HEK293T (cell line): ENCODE data around the gene GPR62.
A peak's percentile ranks its signal among the peaks of the same experiment; 100 is the strongest.

Experiments used
- CTCF ChIA-PET: fragments of 350-600 bp; formaldehyde crosslinking; extraction: SDS; loops from one replicate; lab custom pipeline; 2021; ENCODE audit warnings: antibody characterized with exemption, inconsistent platforms; lab: Yijun Ruan, JAX
- POLR2A ChIA-PET: fragments of 350-600 bp; formaldehyde crosslinking; extraction: SDS; loops from one replicate; lab custom pipeline; 2020; ENCODE audit warnings: antibody characterized with exemption, inconsistent platforms; lab: Yijun Ruan, JAX
- DNase-seq: peaks from one replicate; pipeline ENCODE4 v3.0.0; 2012; ENCODE audit warnings: mixed read lengths; ENCODE audit errors: extremely low spot score
- ARNT ChIP-seq: fragments of 450-650 bp; IDR thresholded peaks from 2 replicates; pipeline ENCODE4 v1.6.1; 2017; ENCODE audit warnings: mild to moderate bottlenecking
- BHLHE40 ChIP-seq: fragments of 450-650 bp; IDR thresholded peaks from 2 replicates; pipeline ENCODE4 v1.6.1; 2016; ENCODE audit warnings: mild to moderate bottlenecking, moderate library complexity, borderline replicate concordance
- CTBP1 ChIP-seq: fragments of 450-650 bp; IDR thresholded peaks from 2 replicates; pipeline ENCODE4 v1.6.1; 2016; ENCODE audit warnings: borderline replicate concordance
- ELF4 ChIP-seq: fragments of 450-650 bp; IDR thresholded peaks from 2 replicates; pipeline ENCODE4 v1.6.1; 2017; ENCODE audit warnings: antibody characterized with exemption
- FOXA1 ChIP-seq: fragments of 450-650 bp; IDR thresholded peaks from 2 replicates; pipeline ENCODE4 v1.6.1; 2016; ENCODE audit warnings: mild to moderate bottlenecking
- FOXK2 ChIP-seq: fragments of 450-650 bp; IDR thresholded peaks from 2 replicates; pipeline ENCODE4 v1.6.1; 2016; ENCODE audit warnings: mild to moderate bottlenecking
- FOXM1 ChIP-seq: fragments of 450-650 bp; IDR thresholded peaks from 2 replicates; pipeline ENCODE4 v1.6.1; 2017; ENCODE audit warnings: mild to moderate bottlenecking, borderline replicate concordance
- HDGF ChIP-seq: fragments of 450-650 bp; IDR thresholded peaks from 2 replicates; pipeline ENCODE4 v1.6.1; 2017; ENCODE audit warnings: antibody characterized with exemption, borderline replicate concordance
- L3MBTL2 ChIP-seq: fragments of 450-650 bp; conservative IDR thresholded peaks from 2 replicates; pipeline ENCODE4 v1.6.1; 2016; ENCODE audit warnings: mild to moderate bottlenecking
- LEF1 ChIP-seq: fragments of 450-650 bp; IDR thresholded peaks from 2 replicates; pipeline ENCODE4 v1.6.1; 2017; ENCODE audit warnings: mild to moderate bottlenecking, borderline replicate concordance
- NFRKB ChIP-seq: fragments of 450-650 bp; IDR thresholded peaks from 2 replicates; pipeline ENCODE4 v1.6.1; 2016; ENCODE audit warnings: mild to moderate bottlenecking, moderate library complexity
- SP1 ChIP-seq: fragments of 450-650 bp; IDR thresholded peaks from 2 replicates; pipeline ENCODE4 v1.6.1; 2017
- SUZ12 ChIP-seq: fragments of 450-650 bp; IDR thresholded peaks from 2 replicates; pipeline ENCODE4 v1.6.1; 2016; ENCODE audit warnings: mild to moderate bottlenecking
- TARDBP ChIP-seq: fragments of 450-650 bp; IDR thresholded peaks from 2 replicates; pipeline ENCODE4 v1.6.1; 2016
- ZNF384 ChIP-seq: fragments of 450-650 bp; IDR thresholded peaks from 2 replicates; pipeline ENCODE4 v1.6.1; 2016
- TF ChIP-seq, protein P1 (sequence below): fragments of 450-650 bp; IDR thresholded peaks from 2 replicates; pipeline ENCODE4 v1.6.1; 2016

The GPR62 gene

DNA sequence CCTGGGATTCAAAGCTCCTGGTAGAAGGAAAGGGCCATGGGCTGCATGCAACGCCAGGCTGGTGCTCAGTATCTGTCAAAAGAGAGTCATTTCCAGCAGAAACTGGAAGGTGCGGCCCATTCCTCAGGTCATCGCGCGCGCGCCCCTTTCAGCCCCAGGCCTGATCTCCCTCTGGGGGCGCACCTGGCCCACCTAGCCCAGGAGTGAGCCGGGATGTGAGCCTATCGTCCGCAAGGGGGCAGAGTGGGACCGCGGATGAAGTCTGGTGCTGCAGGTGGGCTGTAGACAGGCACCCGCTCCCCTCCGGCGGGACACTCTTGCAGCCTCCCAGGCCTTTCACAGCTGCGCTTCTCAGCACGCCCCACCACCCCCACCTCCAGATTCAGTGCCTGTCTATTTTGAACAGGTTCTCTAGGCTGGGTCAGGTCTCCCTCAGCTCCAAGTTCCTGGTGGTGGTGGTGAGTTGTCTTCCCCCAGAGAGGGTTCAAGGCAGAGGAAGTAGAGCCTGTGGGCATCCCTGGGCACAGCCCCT is 46.3 kb downstream of the GPR62 start:
- CTCF ChIA-PET: interaction anchor here (0.6 to 3.2 kb wide), 14 partner anchors 13 to 338 kb away, joined by 3 to 19 read pairs (median 4); no protein-coding TSS in a partner anchor
- TF ChIP-seq ZNF384: peak; percentile 63; the same call in 1 of the 2 replicates
- TF ChIP-seq FOXM1: no peak
- no peak for TF ChIP-seq HDGF
- no peak for TF ChIP-seq ELF4
- TF ChIP-seq LEF1: no peak; the same call in 1 of the 2 replicates
- peak; percentile 92 for DNase-seq
- POLR2A ChIA-PET: no interaction called here

DNA sequence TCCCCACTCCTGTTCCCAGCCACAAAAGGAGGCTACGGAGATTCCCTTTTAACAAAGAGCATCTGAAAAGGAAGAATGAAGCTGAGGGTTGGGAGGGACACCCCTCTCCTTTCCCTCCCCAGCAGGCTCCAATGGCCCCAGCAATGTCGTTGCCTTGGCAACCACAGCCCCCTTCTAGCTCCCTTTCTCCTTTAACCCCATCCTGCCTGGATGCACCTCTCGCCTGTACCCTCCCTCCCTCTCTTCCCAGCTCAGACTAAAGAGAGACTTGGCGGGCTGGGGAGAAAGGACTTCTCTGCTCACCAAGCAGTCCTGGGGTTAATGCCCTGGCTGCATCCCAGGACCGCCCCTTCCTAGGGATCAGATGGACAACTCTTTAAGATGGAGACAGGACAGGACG is 47.6 kb downstream of the GPR62 start:
- no peak for DNase-seq
- ChIA-PET CTCF (interaction anchor here (0.6 to 3.5 kb wide), 7 partner anchors 11 to 274 kb away, joined by 3 to 31 read pairs (median 6); no protein-coding TSS in a partner anchor), POLR2A (interaction anchor here (3.7 kb wide), 1 partner anchor 53 kb away, joined by 21 read pairs; the partner anchor contains the start of gene DUSP7)
- no peak for TF ChIP-seq FOXK2
- no peak for TF ChIP-seq BHLHE40
- no peak for TF ChIP-seq FOXA1

DNA sequence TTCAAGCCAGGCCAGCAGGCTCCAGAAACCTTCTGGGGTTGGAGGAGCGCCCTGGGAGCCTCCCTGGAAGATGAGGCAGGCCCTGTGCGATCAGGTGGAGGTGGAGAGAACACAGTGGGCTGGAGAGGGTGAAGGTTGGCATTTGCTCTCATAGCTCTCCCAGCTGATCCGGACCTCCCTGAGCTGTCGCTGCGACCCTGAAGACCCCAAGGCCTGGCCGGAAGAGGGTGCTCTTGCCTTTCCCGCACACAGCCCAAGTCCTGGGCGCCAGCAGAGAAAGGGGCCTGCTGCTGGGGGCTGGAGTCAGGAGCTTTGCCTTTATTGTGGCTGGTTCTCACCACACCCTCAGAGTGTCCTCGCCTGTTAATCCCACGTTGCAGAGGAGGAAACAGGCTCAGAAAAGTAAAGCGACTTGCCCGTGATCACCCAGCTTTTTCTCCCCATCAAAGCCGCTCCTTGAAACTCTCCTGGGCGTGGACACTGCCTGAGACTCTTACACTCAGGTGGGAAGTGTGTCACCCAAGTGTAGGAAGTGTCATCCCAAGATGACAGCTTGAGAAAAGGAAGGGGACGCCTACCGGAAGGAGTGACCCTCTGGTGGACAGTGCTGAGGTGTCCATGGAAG is 49.1 kb downstream of the GPR62 start:
- POLR2A ChIA-PET: interaction anchor here (0.6 to 3.7 kb wide), 5 partner anchors 8 to 141 kb away, joined by 3 to 21 read pairs (median 6); partner anchors contain the start of genes DUSP7 and RPL29
- CTCF ChIA-PET: interaction anchor here (0.7 to 3.5 kb wide), 19 partner anchors 8 to 335 kb away, joined by 3 to 31 read pairs (median 5); partner anchors contain the start of genes ACY1, DUSP7, POC1A and RPL29
- peak; percentile 48 for DNase-seq
- TF ChIP-seq ELF4: no peak
- TF ChIP-seq, protein P1, sequence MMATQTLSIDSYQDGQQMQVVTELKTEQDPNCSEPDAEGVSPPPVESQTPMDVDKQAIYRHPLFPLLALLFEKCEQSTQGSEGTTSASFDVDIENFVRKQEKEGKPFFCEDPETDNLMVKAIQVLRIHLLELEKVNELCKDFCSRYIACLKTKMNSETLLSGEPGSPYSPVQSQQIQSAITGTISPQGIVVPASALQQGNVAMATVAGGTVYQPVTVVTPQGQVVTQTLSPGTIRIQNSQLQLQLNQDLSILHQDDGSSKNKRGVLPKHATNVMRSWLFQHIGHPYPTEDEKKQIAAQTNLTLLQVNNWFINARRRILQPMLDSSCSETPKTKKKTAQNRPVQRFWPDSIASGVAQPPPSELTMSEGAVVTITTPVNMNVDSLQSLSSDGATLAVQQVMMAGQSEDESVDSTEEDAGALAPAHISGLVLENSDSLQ: no peak
- TF ChIP-seq LEF1: no peak
- no peak for TF ChIP-seq L3MBTL2
- TF ChIP-seq HDGF: no peak
- no peak for TF ChIP-seq ARNT
- TF ChIP-seq FOXM1: no peak
- TF ChIP-seq SUZ12: no peak
- no peak for TF ChIP-seq CTBP1
- TF ChIP-seq TARDBP: no peak
- TF ChIP-seq ZNF384: no peak
- TF ChIP-seq NFRKB: no peak
- no peak for TF ChIP-seq FOXK2
- no peak for TF ChIP-seq FOXA1
- no peak for TF ChIP-seq BHLHE40
- no peak for TF ChIP-seq SP1

DNA sequence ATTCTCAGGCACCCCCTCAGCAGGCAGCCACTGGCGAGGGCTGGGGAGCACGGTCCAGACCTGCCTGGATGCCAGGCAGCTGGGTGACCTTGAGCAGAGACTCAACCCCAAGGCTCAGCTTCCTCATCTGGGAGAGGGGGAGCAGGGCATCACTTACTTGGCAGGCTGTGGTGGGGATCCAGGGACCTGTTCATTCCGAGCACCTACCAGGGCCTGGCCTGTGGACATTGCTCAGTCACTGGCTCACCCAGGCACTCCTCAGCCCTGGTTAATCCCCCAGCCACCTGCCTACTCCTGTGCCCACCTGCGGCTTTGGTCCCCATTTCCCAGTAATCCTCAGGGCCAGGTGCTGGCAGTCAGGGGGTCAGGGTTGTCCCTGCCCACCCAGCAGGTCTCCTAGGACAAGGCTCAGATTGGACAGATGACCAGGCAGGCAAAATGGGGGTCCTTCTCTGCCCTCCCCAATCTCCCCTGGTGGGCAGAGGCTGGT is 49.8 kb downstream of the GPR62 start:
- POLR2A ChIA-PET: interaction anchor here (0.9 to 3.7 kb wide), 5 partner anchors 9 to 150 kb away, joined by 4 to 21 read pairs (median 6); partner anchors contain the start of genes DUSP7, POC1A and RPL29
- TF ChIP-seq ZNF384: no peak
- TF ChIP-seq ARNT: no peak
- no peak for TF ChIP-seq TARDBP
- no peak for TF ChIP-seq SP1
- TF ChIP-seq CTBP1: no peak
- no peak for TF ChIP-seq FOXA1
- TF ChIP-seq L3MBTL2: no peak
- no peak for TF ChIP-seq LEF1
- no peak for TF ChIP-seq BHLHE40
- TF ChIP-seq SUZ12: no peak
- TF ChIP-seq, protein P1: no peak
- no peak for TF ChIP-seq HDGF
- TF ChIP-seq FOXM1: no peak
- no peak for TF ChIP-seq ELF4
- no peak for TF ChIP-seq FOXK2
- TF ChIP-seq NFRKB: no peak
- no peak for DNase-seq
- CTCF ChIA-PET: interaction anchor here (0.5 to 3.5 kb wide), 19 partner anchors 7 to 334 kb away, joined by 3 to 31 read pairs (median 6); partner anchors contain the start of genes ACY1, DUSP7, POC1A and RPL29

DNA sequence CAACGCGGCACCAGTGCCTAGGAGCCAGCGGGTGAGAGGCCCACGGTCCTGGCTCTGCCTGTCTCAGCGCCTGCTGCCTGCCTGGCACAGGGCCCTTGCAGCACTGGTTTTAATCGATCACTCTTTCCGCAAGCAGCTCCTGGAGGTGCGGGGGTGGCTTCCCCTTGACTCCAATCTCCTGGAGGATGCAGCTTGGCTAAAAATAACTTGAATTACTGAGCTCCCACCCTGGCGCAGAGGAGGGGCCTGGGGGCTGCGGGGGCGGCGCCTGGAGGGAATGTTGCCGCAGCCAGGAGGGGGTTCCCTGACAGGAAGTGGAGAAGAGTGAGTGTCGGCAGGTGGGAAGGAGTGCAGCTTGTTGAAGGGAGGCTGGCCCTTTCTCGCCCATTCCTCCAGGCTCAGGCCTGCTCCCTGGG is 50.4 kb downstream of the GPR62 start:
- ChIA-PET CTCF (interaction anchor here (1.0 to 3.5 kb wide), 4 partner anchors 31 to 139 kb away, joined by 6 to 31 read pairs (median 13); no protein-coding TSS in a partner anchor), POLR2A (interaction anchor here (0.9 to 3.7 kb wide), 4 partner anchors 9 to 149 kb away, joined by 3 to 21 read pairs (median 4); partner anchors contain the start of genes DUSP7 and POC1A)
- no peak for TF ChIP-seq TARDBP
- TF ChIP-seq, protein P1: no peak
- no peak for TF ChIP-seq NFRKB
- no peak for TF ChIP-seq FOXM1
- TF ChIP-seq BHLHE40: no peak
- TF ChIP-seq L3MBTL2: no peak
- TF ChIP-seq SP1: no peak
- no peak for TF ChIP-seq HDGF
- TF ChIP-seq LEF1: no peak
- TF ChIP-seq SUZ12: no peak
- DNase-seq: no peak
